ENCODE measurements around the gene SPATA17.

SPATA17 gene

GRCh38 chr1:217895841-217896240 is 264.7 kb downstream of the SPATA17 start:
- H3K4me3 ChIP-seq (ENCODE audit: low read depth, low read length) = no peak overlapping the region
- DNase-seq (ENCODE audit: low read depth) = no peak

DNA sequence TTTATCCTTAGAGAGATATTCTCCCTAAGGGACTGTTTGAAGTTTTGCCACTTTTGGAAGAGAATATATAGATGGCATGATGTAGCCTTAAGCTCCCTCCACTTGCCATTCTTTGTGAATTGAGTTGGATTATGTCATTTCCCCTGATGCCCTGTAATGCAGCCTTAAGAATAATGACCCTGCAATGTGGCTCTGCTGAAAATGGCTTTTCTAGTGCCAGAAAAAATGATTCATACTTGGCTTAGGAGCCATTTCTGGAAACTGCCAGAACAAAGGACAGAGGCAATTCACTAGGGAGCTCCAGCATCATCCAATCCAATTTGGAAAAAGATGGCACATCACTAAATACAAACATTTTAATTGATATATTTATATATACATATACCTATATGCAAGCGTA is 265.3 kb downstream of the SPATA17 start:
- H3K4me3 ChIP-seq (ENCODE audit: low read depth, low read length) = no peak overlapping the region
- no peak for DNase-seq (ENCODE audit: low read depth)

DNA sequence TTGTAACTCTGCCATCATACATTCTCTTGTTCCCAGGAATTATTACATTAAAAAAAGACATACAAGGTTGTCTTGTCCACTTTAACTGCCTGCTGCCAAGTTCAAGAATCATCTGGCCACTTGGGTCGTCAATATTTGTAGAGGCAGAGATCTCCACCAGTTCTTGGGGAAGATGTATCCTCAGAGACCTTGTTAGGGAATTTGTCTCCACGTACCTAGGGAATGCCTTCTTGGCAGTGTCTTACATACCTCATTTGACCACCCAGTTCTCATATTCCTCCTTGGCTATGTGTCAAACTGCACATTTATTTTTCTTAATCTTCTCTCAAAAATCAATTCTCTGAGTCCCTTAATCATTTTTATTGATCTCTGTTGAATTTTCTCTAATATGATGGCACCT is 266.0 kb downstream of the SPATA17 start:
- DNase-seq (ENCODE audit: low read depth) = no peak
- H3K4me3 ChIP-seq (ENCODE audit: low read depth, low read length) = no peak overlapping the region

- H3K4me3 ChIP-seq (ENCODE audit: low read depth, low read length) = no peak overlapping the region
- DNase-seq (ENCODE audit: low read depth) = no peak
Observed at GRCh38 chr1:217899614-217900013, 268.5 kb downstream of the SPATA17 start.

DNA sequence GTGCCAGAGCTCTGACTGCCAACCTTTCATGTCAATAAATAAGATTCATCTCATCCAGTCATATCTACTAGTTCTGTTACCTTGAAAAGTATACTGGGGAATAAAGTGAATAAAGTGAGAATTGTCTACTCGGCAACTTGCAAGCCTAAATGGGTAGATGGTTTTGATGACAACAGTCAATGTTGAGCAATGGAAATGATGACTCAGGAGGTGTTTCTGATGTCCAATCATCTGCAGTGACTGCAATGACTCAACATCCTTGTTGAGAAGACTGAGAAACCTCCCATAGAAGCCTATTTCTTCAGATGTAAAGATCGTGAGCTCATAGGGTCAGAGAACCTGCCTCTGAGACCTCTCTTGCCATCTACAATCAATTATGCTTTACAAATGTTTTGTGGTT is 276.4 kb downstream of the SPATA17 start:
- no peak for DNase-seq (ENCODE audit: low read depth)

GRCh38 chr1:217910203-217910602 is 279.1 kb downstream of the SPATA17 start:
- DNase-seq (ENCODE audit: low read depth) = no peak
- H3K4me3 ChIP-seq (ENCODE audit: low read depth, low read length) = no peak overlapping the region

More for the DNA sequence above, 276.4 kb downstream of the SPATA17 start:
- no peak overlapping the region for H3K4me3 ChIP-seq (ENCODE audit: low read depth, low read length)

GRCh38 chr1:217910791-217911320 is 279.7 kb downstream of the SPATA17 start:
- DNase-seq (ENCODE audit: low read depth) = no peak
- no peak overlapping the region for H3K4me3 ChIP-seq (ENCODE audit: low read depth, low read length)

GRCh38 chr1:217911908-217912307 is 280.8 kb downstream of the SPATA17 start:
- no peak overlapping the region for H3K4me3 ChIP-seq (ENCODE audit: low read depth, low read length)
- no peak for DNase-seq (ENCODE audit: low read depth)

DNA sequence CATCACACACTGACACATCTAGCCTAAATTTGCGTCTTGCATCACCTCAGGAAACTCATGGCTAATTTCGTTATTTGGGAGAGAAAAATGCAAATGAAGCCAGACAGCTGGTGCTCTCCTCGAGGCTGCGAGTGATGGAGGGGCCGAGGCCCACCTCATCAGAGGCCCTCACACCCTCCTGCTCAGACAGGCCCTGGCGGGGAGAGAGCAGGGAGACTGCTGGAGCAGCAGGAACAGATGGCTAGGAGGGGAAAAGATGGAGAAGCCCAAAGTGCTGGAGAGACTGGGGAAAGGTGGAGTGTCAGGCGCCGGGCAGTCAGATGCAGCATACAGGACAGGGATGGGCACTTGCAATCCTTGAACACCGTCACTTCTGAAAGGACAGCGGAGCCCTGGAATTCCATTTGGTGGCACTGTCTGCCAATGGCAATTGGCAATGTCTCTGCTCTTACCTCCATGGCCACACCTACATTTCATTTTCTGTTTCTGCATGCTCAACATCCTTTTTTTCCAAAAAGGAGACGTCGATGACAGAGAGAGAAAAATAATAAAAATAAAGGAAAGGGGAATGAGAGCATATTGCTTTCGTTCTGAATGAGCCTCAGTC is 286.2 kb downstream of the SPATA17 start:
- DNase-seq (ENCODE audit: low read depth) = no peak
- no peak overlapping the region for H3K4me3 ChIP-seq (ENCODE audit: low read depth, low read length)

- peak overlapping the region; percentile 22 for H3K4me3 ChIP-seq (ENCODE audit: low read depth, low read length)
- DNase-seq (ENCODE audit: low read depth) = no peak
Observed at GRCh38 chr1:217919683-217920388, 288.7 kb downstream of the SPATA17 start.

Data from skeletal muscle cell (primary cell).